OCI-LY7 (cell line): ENCODE measurements around the gene GABRR2. TPM values are rescaled to one million over a fixed set of nuclear protein-coding genes. Genes with fewer than 3 reads are reported as not detected.

Source experiments
- BruUV-seq: library from RNA; stranded (reverse); fragments of 400-500 nt; replicated peaks from 2 replicates; lab custom pipeline; 2021; lab: Mats Ljungman, UMichigan
- CTCF ChIA-PET: fragments of 300-600 bp; sonication (Branson Sonifier 250); formaldehyde crosslinking; loops from one replicate; lab custom pipeline; 2022; ENCODE audit warnings: antibody characterized with exemption; ENCODE audit not compliant: unreplicated experiment; lab: Charles Lee
- POLR2A ChIA-PET: fragments of 300-600 bp; sonication (Branson Sonifier 250); formaldehyde crosslinking; loops from one replicate; lab custom pipeline; 2022; ENCODE audit warnings: antibody characterized with exemption; lab: Charles Lee
- DNase-seq: peaks from one replicate; pipeline ENCODE4 v3.0.0-alpha.2; 2015; ENCODE audit warnings: low spot score
- H2AFZ ChIP-seq: fragments of 200-600 bp; sonication (generic), shearing (Covaris generic); 2 replicates; pipeline ENCODE4 v1.6.1; 2014; ENCODE audit warnings: mild to moderate bottlenecking, antibody characterized with exemption, low read length, moderate library complexity
- H3K27ac ChIP-seq: fragments of 200-600 bp; sonication (generic); 2 replicates; pipeline ENCODE4 v1.5.1; 2014; ENCODE audit warnings: mixed run types, low read depth, mild to moderate bottlenecking, moderate library complexity, low read length, inconsistent platforms; ENCODE audit not compliant: poor library complexity, severe bottlenecking
- H3K36me3 ChIP-seq: fragments of 200-600 bp; sonication (generic); 2 replicates; pipeline ENCODE4 v1.6.1; 2014; ENCODE audit warnings: mild to moderate bottlenecking, antibody characterized with exemption, low read length, moderate library complexity, mixed read lengths; ENCODE audit not compliant: insufficient read depth
- H3K4me1 ChIP-seq: fragments of 200-600 bp; sonication (generic); 2 replicates; pipeline ENCODE4 v1.5.1; 2014; ENCODE audit warnings: mild to moderate bottlenecking, low read length; ENCODE audit not compliant: insufficient read depth, poor library complexity, severe bottlenecking
- H3K4me2 ChIP-seq: fragments of 200-600 bp; sonication (generic); 2 replicates; pipeline ENCODE4 v1.6.1; 2014; ENCODE audit warnings: mild to moderate bottlenecking, low read length
- H3K4me3 ChIP-seq: fragments of 200-600 bp; sonication (generic); 2 replicates; pipeline ENCODE4 v1.5.1; 2014; ENCODE audit warnings: mild to moderate bottlenecking, low read depth, low read length; ENCODE audit not compliant: poor library complexity, severe bottlenecking
- H3K79me2 ChIP-seq: fragments of 200-600 bp; sonication (generic); 2 replicates; pipeline ENCODE4 v1.6.1; 2016; ENCODE audit warnings: low read depth, mild to moderate bottlenecking, low read length, moderate library complexity, mixed read lengths; ENCODE audit not compliant: insufficient read depth
- H3K9me2 ChIP-seq: fragments of 200-600 bp; sonication (generic); 2 replicates; pipeline ENCODE4 v1.6.1; 2016; ENCODE audit warnings: mild to moderate bottlenecking, low read length, mixed read lengths; ENCODE audit not compliant: insufficient read depth
- H3K9me3 ChIP-seq: fragments of 200-600 bp; sonication (generic); 2 replicates; pipeline ENCODE4 v1.6.1; 2014; ENCODE audit warnings: mild to moderate bottlenecking, mixed run types, low read length, mixed read lengths
- H4K20me1 ChIP-seq: fragments of 200-600 bp; sonication (generic); 2 replicates; pipeline ENCODE4 v1.6.1; 2014; ENCODE audit warnings: mild to moderate bottlenecking, antibody characterized with exemption, low read length, moderate library complexity, mixed read lengths; ENCODE audit not compliant: insufficient read depth
- CTCF ChIP-seq: fragments of 200-600 bp; sonication (generic); conservative IDR thresholded peaks from 2 replicates; pipeline ENCODE4 v1.5.1; 2014; ENCODE audit warnings: mild to moderate bottlenecking, antibody characterized with exemption, low read length, moderate library complexity, mixed read lengths
- EZH2phosphoT487 ChIP-seq: fragments of 200-600 bp; sonication (generic); IDR thresholded peaks from 2 replicates; pipeline ENCODE4 v1.6.1; 2018; ENCODE audit warnings: low read depth, borderline replicate concordance, mild to moderate bottlenecking, mixed run types, antibody characterized with exemption, low read length, moderate library complexity, mixed read lengths
- intact Hi-C: fragments of 100-400 bp; cut with micrococcal nuclease; formaldehyde crosslinking; loops from one replicate; pipeline ENCODE4 v1.10.0; 2022; ENCODE audit not compliant: unreplicated experiment
- total RNA-seq, 2 experiments: library from RNA; depleted of rRNA in 1 of 2; stranded (reverse); fragments of >200 nt in 1 of 2; shearing (Covaris generic) in 1 of 2; gene quantifications; 2 replicates each; pipeline ENCODE4 v1.2.3, GENCODE V29; 2014 to 2022

The GABRR2 gene
- total RNA-seq, 2 experiments from 2014 or later: 5.2 to 7.0 TPM

- no peak overlapping the region for H2AFZ ChIP-seq
- no TSS peak for BruUV-seq
- CTCF ChIA-PET: no interaction called here
Observed at GRCh38 chr6:89221971-89222711, 93.0 kb downstream of the GABRR2 start.

GRCh38 chr6:89221129-89221528 is 94.0 kb downstream of the GABRR2 start:
- no peak for TF ChIP-seq CTCF
- no peak for TF ChIP-seq EZH2phosphoT487
- H3K9me3 ChIP-seq: no peaks in the 10 kb centered on the region
- no peaks in the 10 kb centered on the region for H3K79me2 ChIP-seq
- POLR2A ChIA-PET: no interaction called here
- CTCF ChIA-PET: no interaction called here
- DNase-seq: no peak
- H4K20me1 ChIP-seq: no peaks in the 10 kb centered on the region
- H2AFZ ChIP-seq: no peak overlapping the region
- peaks cover 3% of the 10 kb centered on the region for H3K4me1 ChIP-seq
- H3K9me2 ChIP-seq: no peaks in the 10 kb centered on the region
- intact Hi-C loops: no loop called here
- no TSS peak for BruUV-seq
- H3K4me3 ChIP-seq: no peak overlapping the region
- H3K36me3 ChIP-seq: no peaks in the 10 kb centered on the region
- H3K4me2 ChIP-seq: no peak overlapping the region
- no peak overlapping the region for H3K27ac ChIP-seq

More at GRCh38 chr6:89221971-89222711, 93.0 kb downstream of the GABRR2 start:
- POLR2A ChIA-PET: interaction anchor here (0.6 kb wide), 1 partner anchor 210 kb away, joined by 4 read pairs; no protein-coding TSS in a partner anchor
- no peak overlapping the region for H3K4me2 ChIP-seq
- DNase-seq: no peak
- H3K4me3 ChIP-seq: no peak overlapping the region
- H4K20me1 ChIP-seq: no peaks in the 10 kb centered on the region
- H3K9me3 ChIP-seq: no peaks in the 10 kb centered on the region
- H3K4me1 ChIP-seq: peaks cover 3% of the 10 kb centered on the region
- H3K36me3 ChIP-seq: no peaks in the 10 kb centered on the region
- no peaks in the 10 kb centered on the region for H3K9me2 ChIP-seq
- H3K27ac ChIP-seq: no peak overlapping the region
- H3K79me2 ChIP-seq: no peaks in the 10 kb centered on the region
- intact Hi-C loops: no loop called here
- TF ChIP-seq EZH2phosphoT487 (no peak), CTCF (no peak)
